H1 (cell line): ENCODE data around the gene DUOX1. TPM values are rescaled to one million over a fixed set of nuclear protein-coding genes. Genes with fewer than 3 reads are reported as not detected.

Experiments
- MAFK ChIP-seq: IDR thresholded peaks from 2 replicates; pipeline ENCODE4 v1.6.1; 2012; ENCODE audit warnings: low read depth, mild to moderate bottlenecking, improper control_type of control experiment, low read length
- polyA plus RNA-seq, 7 experiments: library from polyadenylated mRNA; depleted of rRNA in 3 of 7; stranded (reverse) in 5 of 7; unstranded in 2 of 7; fragments of >200 nt in 5 of 7; fragments of 200-250 nt in 2 of 7; gene quantifications; 1 replicate in 5 of 7; 2 replicates in 1 of 7; 4 replicates in 1 of 7; pipeline versions ENCODE4 v1.2.1 to v1.2.3, GENCODE V29; 2011 to 2013; ENCODE audit warnings: missing spikeins in 2 of 7, mixed read lengths in 2 of 7
- total RNA-seq: library from RNA; stranded (reverse); fragmentation: NEBNext Ultra II Directional; extraction: Animal tissue kit (Norgen Biotek cat#: 25700); gene quantifications from 2 replicates; pipeline ENCODE4 v1.2.1, GENCODE V29; 2021

DUOX1 gene
- total and polyA plus RNA-seq, 2 of the 8 experiments (the other 6 are each of a cell fraction or from before 2014, with no cell fraction given), result 0.84 to 1.4 TPM

GRCh38 chr15:45120081-45120972 is 9.5 kb upstream of the DUOX1 start (continued):
- no peak for TF ChIP-seq MAFK
